ENCODE results near the gene FOXO4.

The FOXO4 gene

GRCh38 chrX:71100581-71101505 is 5.2 kb downstream of the FOXO4 start:
- no peak for DNase-seq

- DNase-seq, result no peak
Observed at GRCh38 chrX:71102292-71102691, 6.6 kb downstream of the FOXO4 start.

GRCh38 chrX:71103110-71103983 is 7.7 kb downstream of the FOXO4 start:
- peak; percentile 50 for DNase-seq

- DNase-seq, result no peak
Observed at GRCh38 chrX:71105628-71106027, 10.0 kb downstream of the FOXO4 start.

DNA sequence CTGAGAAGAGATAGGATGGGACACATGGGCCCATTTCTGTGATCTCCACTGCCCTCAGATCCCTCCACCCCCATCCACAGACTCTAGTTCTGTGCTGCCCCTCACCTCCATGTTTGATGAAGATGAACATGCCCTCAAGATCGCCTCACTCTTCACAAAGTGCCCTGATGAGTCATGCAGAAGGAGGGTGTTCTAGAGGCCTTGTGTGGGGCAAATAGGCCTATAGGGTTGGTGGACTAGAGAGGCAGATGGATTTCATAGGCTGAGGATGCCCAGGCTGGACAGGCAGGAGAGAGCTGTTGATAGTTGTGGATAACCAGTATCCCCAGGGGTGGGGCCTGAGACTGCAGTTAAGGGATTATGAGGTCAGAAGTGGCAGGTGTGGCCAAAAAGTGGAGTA is 10.8 kb downstream of the FOXO4 start, which contains the start of gene CXorf65:
CXorf65 (minus strand) TSS at position 314 of the 400 bp plus-strand sequence; CDS start at position 130, 184 bp downstream.
- peak; percentile 15 for DNase-seq

- DNase-seq, result no peak
Observed at GRCh38 chrX:71107245-71107644, 11.6 kb downstream of the FOXO4 start.

- peak; percentile 17 for DNase-seq
Observed at GRCh38 chrX:71107762-71108360, 12.2 kb downstream of the FOXO4 start.

GRCh38 chrX:71109051-71109450 is 13.4 kb downstream of the FOXO4 start:
- no peak for DNase-seq

GRCh38 chrX:71111141-71111843 is 15.6 kb downstream of the FOXO4 start, which contains the start of gene IL2RG:
TSS of gene IL2RG (minus strand) at chrX:71111577. CDS start at chrX:71111539, 38 bp downstream.
- DNase-seq, result peak; percentile 80

GRCh38 chrX:71111921-71112431 is 16.3 kb downstream of the FOXO4 start:
- DNase-seq, result no peak

GRCh38 chrX:71117358-71117757 is 21.7 kb downstream of the FOXO4 start:
- DNase-seq, result no peak

GRCh38 chrX:71118032-71118984 is 22.7 kb downstream of the FOXO4 start, which contains the start of gene MED12:
TSS of gene MED12 (plus strand) at chrX:71118596. CDS start at chrX:71118755, 159 bp downstream.
- DNase-seq, result peak; percentile 85

DNA sequence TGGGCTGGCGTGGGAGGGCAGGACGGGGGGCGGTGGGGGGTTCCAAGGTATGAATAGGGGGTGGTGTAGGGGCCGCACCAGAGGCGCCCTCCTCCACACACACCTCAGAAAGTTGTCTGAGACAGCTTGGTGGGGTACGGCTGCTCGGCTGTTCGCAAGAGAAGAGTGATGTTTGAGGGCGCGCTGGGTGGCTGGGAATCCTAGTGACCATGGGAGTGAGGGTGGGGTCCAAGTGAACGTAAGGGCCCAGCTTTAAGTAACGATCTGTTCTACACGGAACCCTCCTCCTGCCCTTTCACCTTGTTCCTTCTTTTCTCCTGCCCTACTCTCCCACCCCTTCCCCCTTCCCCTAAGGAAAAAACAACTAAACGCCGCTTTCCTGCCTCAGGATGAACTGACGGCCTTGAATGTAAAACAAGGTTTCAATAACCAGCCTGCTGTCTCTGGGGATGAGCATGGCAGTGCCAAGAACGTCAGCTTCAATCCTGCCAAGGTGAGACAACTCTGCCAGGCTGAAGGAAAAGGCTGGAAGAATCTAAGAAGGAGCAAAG is 23.4 kb downstream of the FOXO4 start:
- DNase-seq, result no peak

- no peak for DNase-seq
Observed at GRCh38 chrX:71128166-71128833, 32.6 kb downstream of the FOXO4 start.

DNA sequence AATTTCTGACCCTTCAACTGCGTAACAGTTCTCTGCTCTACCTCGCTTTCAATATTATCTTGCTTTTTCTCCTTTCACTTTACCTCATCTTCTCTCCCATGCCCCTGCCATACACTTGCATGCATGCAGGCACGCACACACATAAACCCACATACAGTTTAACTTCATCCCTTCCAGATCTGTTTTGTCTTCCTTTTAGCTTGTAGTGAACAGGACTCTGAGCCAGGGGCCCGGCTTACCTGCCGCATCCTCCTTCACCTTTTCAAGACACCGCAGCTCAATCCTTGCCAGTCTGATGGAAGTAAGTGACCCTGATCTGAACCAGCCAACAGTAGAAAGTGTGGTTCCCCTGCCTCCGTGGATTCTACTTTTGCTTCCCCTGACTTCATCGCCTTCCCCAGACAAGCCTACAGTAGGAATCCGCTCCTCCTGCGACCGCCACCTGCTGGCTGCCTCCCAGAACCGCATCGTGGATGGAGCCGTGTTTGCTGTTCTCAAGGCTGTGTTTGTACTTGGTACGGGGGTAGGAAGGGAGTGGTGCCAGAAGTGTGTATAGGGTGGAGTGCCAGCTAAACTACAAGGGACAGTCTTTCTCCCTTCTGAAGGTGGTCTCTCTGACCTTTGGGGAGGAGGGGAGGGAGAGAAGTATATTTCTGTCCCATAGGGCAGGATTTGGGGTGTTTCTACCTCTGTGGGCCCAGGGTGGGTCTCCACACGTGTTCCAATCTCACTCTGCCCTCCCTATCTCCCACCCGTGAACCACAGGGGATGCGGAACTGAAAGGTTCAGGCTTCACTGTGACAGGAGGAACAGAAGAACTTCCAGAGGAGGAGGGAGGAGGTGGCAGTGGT is 33.5 kb downstream of the FOXO4 start:
- peak; percentile 72 for DNase-seq

- DNase-seq, result no peak
Observed at GRCh38 chrX:71131510-71131909, 35.9 kb downstream of the FOXO4 start.

DNA sequence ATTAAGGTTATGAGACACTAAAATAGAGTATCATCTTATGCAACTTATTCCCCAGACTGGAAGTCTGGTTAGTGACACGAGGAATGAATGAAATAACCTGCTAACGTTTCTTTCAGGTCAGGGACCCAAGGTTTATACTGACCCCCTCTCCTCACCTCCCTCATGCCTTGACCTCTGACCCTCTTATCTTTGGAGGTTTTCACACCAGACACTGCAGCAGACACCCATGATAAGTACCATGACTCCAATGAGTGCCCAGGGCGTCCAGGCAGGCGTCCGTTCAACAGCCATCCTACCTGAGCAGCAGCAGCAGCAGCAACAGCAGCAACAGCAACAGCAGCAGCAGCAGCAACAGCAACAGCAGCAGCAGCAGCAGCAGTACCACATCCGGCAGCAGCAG is 44.8 kb downstream of the FOXO4 start:
- no peak for DNase-seq

- no peak for DNase-seq
Observed at GRCh38 chrX:71143508-71143907, 47.9 kb downstream of the FOXO4 start.

GRCh38 chrX:71144651-71145050 is 49.0 kb downstream of the FOXO4 start, which contains the start of gene NLGN3:
TSS of gene NLGN3 (plus strand) at chrX:71144841. CDS start at chrX:71147750, 2,909 bp downstream.
- no peak for DNase-seq

Data from stimulated activated CD4-positive, alpha-beta T cell treated with anti-CD3 and anti-CD28 coated beads, Interleukin-4, amount 100 ng/mL, for 24 hours (primary cell).